Activated CD4-positive, CD25-positive, alpha-beta regulatory T cell treated with anti-CD3 and anti-CD28 coated beads, Interleukin-2, amount 50 U/mL, for 72 hours (primary cell): ENCODE data around the gene S100A4.

Source experiments
- DNase-seq: peaks from one replicate; pipeline ENCODE4 v3.0.0; 2021

The S100A4 gene

GRCh38 chr1:153546796-153547559 is 1.4 kb upstream of the S100A4 start:
- DNase-seq: peak; percentile 14

GRCh38 chr1:153546371-153546770 is 765 bp upstream of the S100A4 start:
- peak; percentile 22 for DNase-seq

GRCh38 chr1:153544453-153545066 is 1.0 kb downstream of the S100A4 start:
- DNase-seq: no peak

- DNase-seq: no peak
These were observed 1.9 kb downstream of the S100A4 start for GRCh38 chr1:153543736-153544135.

GRCh38 chr1:153542956-153543711 is 2.5 kb downstream of the S100A4 start:
- no peak for DNase-seq

- no peak for DNase-seq
These were observed 3.7 kb downstream of the S100A4 start for GRCh38 chr1:153541641-153542590.

- DNase-seq: no peak
These were observed 4.9 kb downstream of the S100A4 start, which contains the start of gene S100A5 for GRCh38 chr1:153540394-153541361. Gene S100A5 (minus strand): TSS chr1:153540934. CDS start chr1:153540191, 743 bp downstream.

- DNase-seq: no peak
These were observed 6.1 kb downstream of the S100A4 start for GRCh38 chr1:153539395-153540093.

- no peak for DNase-seq
These were observed 7.2 kb downstream of the S100A4 start for GRCh38 chr1:153538315-153538821.

GRCh38 chr1:153537376-153537730 is 8.3 kb downstream of the S100A4 start:
- no peak for DNase-seq

GRCh38 chr1:153536671-153537375 is 8.8 kb downstream of the S100A4 start:
- DNase-seq: no peak

GRCh38 chr1:153536012-153536670 is 9.5 kb downstream of the S100A4 start:
- peak; percentile 75 for DNase-seq

- peak; percentile 58 for DNase-seq
These were observed 10.2 kb downstream of the S100A4 start, which contains the start of gene S100A6 for GRCh38 chr1:153535242-153536011. Gene S100A6 (minus strand): TSS chr1:153535991. CDS start chr1:153535339, 652 bp downstream.

- no peak for DNase-seq
These were observed 10.7 kb downstream of the S100A4 start for GRCh38 chr1:153534925-153535241.

- DNase-seq: no peak
These were observed 11.2 kb downstream of the S100A4 start for GRCh38 chr1:153534226-153534924.

- DNase-seq: peak; percentile 28
These were observed 11.9 kb downstream of the S100A4 start for GRCh38 chr1:153533689-153534201.

- DNase-seq: peak; percentile 80
These were observed 12.6 kb downstream of the S100A4 start for GRCh38 chr1:153532769-153533599.
